K562 (cell line): ENCODE results near the gene SRRT. TPM values are rescaled to one million over a fixed set of nuclear protein-coding genes. Genes with fewer than 3 reads are reported as not detected.

ENCODE experiments used
- ATF7 ChIP-seq: fragments of 450-650 bp; IDR thresholded peaks from 2 replicates; pipeline ENCODE4 v1.7.1; 2014; ENCODE audit warnings: mild to moderate bottlenecking, moderate library complexity
- BRD9 ChIP-seq: fragments of 450-650 bp; IDR thresholded peaks from 2 replicates; pipeline ENCODE4 v1.6.1; 2018; ENCODE audit warnings: low read depth; ENCODE audit not compliant: partially characterized antibody
- CAMTA2 ChIP-seq: fragments of 250-450 bp; sonication (Bioruptor Pico); conservative IDR thresholded peaks from 2 replicates; pipeline ENCODE4 v1.5.1; 2022
- FIP1L1 ChIP-seq: fragments of 200-400 bp; formaldehyde crosslinking; IDR thresholded peaks from 2 replicates; pipeline ENCODE4 v1.6.1; 2018; ENCODE audit warnings: mild to moderate bottlenecking, low read depth, low read length; ENCODE audit not compliant: poor library complexity, severe bottlenecking
- HDAC1 ChIP-seq, 2 experiments: fragments of 450-650 bp; IDR thresholded peaks; 2 replicates each; pipeline ENCODE4 v1.6.1; 2016 to 2017; ENCODE audit warnings: inconsistent platforms in 1 of 2, mild to moderate bottlenecking in 1 of 2, moderate library complexity in 1 of 2
- HDAC3 ChIP-seq: fragments of 450-650 bp; IDR thresholded peaks from 2 replicates; pipeline ENCODE4 v1.6.1; 2018; ENCODE audit warnings: borderline replicate concordance, mild to moderate bottlenecking, moderate library complexity; ENCODE audit not compliant: partially characterized antibody
- HDGF ChIP-seq: fragments of 450-650 bp; IDR thresholded peaks from 2 replicates; pipeline ENCODE4 v1.6.1; 2016
- HINFP ChIP-seq: fragments of 450-650 bp; conservative IDR thresholded peaks from 2 replicates; pipeline ENCODE4 v1.6.1; 2016; ENCODE audit warnings: missing genetic modification characterization, low read depth, mild to moderate bottlenecking, control low read depth, missing compliant biosample characterization
- HNRNPH1 ChIP-seq: fragments of 200-400 bp; formaldehyde crosslinking; optimal IDR thresholded peaks from 2 replicates; pipeline ENCODE3; 2017; ENCODE audit warnings: low read depth, mild to moderate bottlenecking, low read length, moderate library complexity
- KAT8 ChIP-seq: fragments of 450-650 bp; IDR thresholded peaks from 2 replicates; pipeline ENCODE4 v1.6.1; 2016; ENCODE audit warnings: low read depth, mild to moderate bottlenecking
- MCM7 ChIP-seq, 2 experiments: fragments of 450-650 bp; IDR thresholded peaks; 2 replicates each; pipeline ENCODE4 v1.6.1; 2016 to 2018
- POLR2A ChIP-seq: fragments of 450-650 bp; conservative IDR thresholded peaks from 2 replicates; pipeline ENCODE4 v1.6.1; 2016
- RBM34 ChIP-seq: fragments of 200-400 bp; formaldehyde crosslinking; IDR thresholded peaks from 2 replicates; pipeline ENCODE4 v1.6.1; 2018; ENCODE audit warnings: low read length, borderline replicate concordance; ENCODE audit not compliant: insufficient read depth
- SREBF2 ChIP-seq: sonication (generic); formaldehyde crosslinking; IDR thresholded peaks from 2 replicates; pipeline ENCODE4 v1.4.0; 2020; ENCODE audit warnings: mild to moderate bottlenecking, missing genetic modification reagents
- TAL1 ChIP-seq: fragments of 450-650 bp; IDR thresholded peaks from 2 replicates; pipeline ENCODE4 v1.6.1; 2016; ENCODE audit warnings: mild to moderate bottlenecking
- TCF7 ChIP-seq: sonication (generic); IDR thresholded peaks from 2 replicates; pipeline ENCODE4 v1.6.1; 2016; ENCODE audit warnings: antibody characterized with exemption, borderline replicate concordance
- TRIM24 ChIP-seq, 2 experiments: fragments of 450-650 bp; IDR thresholded peaks; 2 replicates each; pipeline ENCODE4 v1.6.1; 2016
- ZNF324 ChIP-seq: fragments of 250-450 bp; sonication (Bioruptor Pico); IDR thresholded peaks from 2 replicates; pipeline ENCODE4 v1.4.0; 2020; ENCODE audit warnings: mild to moderate bottlenecking
- ZNF717 ChIP-seq: fragments of 250-450 bp; sonication (Bioruptor Pico); IDR thresholded peaks from 2 replicates; pipeline ENCODE4 v1.5.0; 2021
- polyA plus RNA-seq, 8 experiments: library from polyadenylated mRNA; depleted of rRNA in 4 of 8; stranded (reverse) in 5 of 8; unstranded in 3 of 8; fragments of >200 nt; fragmentation: Nextera tagmentation in 2 of 8; fragmentation: Illumina TruSeq in 1 of 8; extraction: Ambion mirVana in 2 of 8; extraction: Trizol in 1 of 8; gene quantifications; 2 replicates each; pipeline versions ENCODE4 v1.2.1 to v1.2.3, GENCODE V29; 2011 to 2014; ENCODE audit warnings: inconsistent platforms in 1 of 8, missing spikeins in 1 of 8
- total RNA-seq, 7 experiments: library from RNA; depleted of rRNA in 6 of 7; stranded (reverse); fragments of >200 nt in 6 of 7; fragmentation: Illumina TruSeq in 2 of 7; extraction: Trizol in 2 of 7; gene quantifications; 2 replicates each; pipeline versions ENCODE4 v1.2.1 to v1.2.3, GENCODE V29; 2011 to 2021; ENCODE audit warnings: low replicate concordance in 1 of 7
- TF ChIP-seq, protein P1 (sequence below): fragments of 250-450 bp; sonication (Bioruptor Pico); IDR thresholded peaks from 2 replicates; pipeline ENCODE4 v1.8.0; 2022; ENCODE audit warnings: inconsistent platforms
- TF ChIP-seq, protein P2 (sequence below): fragments of 450-650 bp; IDR thresholded peaks from 2 replicates; pipeline ENCODE4 v1.7.1; 2018; ENCODE audit warnings: mild to moderate bottlenecking, low read depth; ENCODE audit not compliant: partially characterized antibody

SRRT gene
- total and polyA plus RNA-seq, 9 of the 15 experiments (the other 6 are each of a cell fraction or from before 2014, with no cell fraction given) = 10.3 to 263 (median 84.4) TPM

DNA sequence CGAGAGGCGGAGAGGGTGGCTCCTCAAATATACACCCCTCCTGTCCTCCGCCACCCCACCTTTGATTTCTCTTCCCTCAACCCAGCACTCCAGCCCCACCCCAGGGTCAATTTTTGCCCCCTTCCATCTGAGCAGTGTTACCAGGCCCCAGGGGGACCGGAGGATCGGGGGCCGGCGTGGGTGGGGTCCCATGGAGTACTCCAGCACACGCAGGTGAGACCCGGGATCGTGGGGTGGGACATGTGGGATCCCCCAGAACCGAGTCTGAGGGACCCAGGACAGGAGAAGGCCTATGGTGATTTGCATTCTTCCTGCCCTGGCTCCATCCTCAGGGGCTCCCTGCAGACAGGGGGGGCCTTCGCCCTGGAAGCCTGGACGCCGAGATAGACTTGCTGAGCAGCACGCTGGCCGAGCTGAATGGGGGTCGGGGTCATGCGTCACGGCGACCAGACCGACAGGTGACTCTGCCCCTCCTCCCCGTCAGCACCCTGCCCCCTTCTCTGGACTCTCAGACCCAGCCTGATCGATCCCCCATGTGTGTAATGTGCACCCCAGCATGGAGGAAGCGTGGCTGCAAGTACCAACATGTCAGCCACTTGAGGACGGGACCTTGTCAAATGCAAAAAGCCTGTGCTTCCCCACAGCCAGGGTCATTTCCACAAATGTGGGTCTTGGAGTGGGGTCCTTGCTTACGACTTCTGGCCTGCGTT lies 7.0 kb upstream of the SRRT start (continued):
- no peak for TF ChIP-seq RBM34
- TF ChIP-seq MCM7 (IDR thresholded peaks at IDR 0.05) = no peak
- TF ChIP-seq ZNF324 (CRISPR knock-in tag) = no peak
- no peak for TF ChIP-seq TCF7
- no peak for TF ChIP-seq TAL1
- TF ChIP-seq HDAC3 = no peak
- TF ChIP-seq, protein P1, sequence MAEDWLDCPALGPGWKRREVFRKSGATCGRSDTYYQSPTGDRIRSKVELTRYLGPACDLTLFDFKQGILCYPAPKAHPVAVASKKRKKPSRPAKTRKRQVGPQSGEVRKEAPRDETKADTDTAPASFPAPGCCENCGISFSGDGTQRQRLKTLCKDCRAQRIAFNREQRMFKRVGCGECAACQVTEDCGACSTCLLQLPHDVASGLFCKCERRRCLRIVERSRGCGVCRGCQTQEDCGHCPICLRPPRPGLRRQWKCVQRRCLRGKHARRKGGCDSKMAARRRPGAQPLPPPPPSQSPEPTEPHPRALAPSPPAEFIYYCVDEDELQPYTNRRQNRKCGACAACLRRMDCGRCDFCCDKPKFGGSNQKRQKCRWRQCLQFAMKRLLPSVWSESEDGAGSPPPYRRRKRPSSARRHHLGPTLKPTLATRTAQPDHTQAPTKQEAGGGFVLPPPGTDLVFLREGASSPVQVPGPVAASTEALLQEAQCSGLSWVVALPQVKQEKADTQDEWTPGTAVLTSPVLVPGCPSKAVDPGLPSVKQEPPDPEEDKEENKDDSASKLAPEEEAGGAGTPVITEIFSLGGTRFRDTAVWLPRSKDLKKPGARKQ (CRISPR knock-in tag) = no peak
- TF ChIP-seq, protein P2, sequence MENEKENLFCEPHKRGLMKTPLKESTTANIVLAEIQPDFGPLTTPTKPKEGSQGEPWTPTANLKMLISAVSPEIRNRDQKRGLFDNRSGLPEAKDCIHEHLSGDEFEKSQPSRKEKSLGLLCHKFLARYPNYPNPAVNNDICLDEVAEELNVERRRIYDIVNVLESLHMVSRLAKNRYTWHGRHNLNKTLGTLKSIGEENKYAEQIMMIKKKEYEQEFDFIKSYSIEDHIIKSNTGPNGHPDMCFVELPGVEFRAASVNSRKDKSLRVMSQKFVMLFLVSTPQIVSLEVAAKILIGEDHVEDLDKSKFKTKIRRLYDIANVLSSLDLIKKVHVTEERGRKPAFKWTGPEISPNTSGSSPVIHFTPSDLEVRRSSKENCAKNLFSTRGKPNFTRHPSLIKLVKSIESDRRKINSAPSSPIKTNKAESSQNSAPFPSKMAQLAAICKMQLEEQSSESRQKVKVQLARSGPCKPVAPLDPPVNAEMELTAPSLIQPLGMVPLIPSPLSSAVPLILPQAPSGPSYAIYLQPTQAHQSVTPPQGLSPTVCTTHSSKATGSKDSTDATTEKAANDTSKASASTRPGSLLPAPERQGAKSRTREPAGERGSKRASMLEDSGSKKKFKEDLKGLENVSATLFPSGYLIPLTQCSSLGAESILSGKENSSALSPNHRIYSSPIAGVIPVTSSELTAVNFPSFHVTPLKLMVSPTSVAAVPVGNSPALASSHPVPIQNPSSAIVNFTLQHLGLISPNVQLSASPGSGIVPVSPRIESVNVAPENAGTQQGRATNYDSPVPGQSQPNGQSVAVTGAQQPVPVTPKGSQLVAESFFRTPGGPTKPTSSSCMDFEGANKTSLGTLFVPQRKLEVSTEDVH = no peak
- no peak for TF ChIP-seq CAMTA2 (CRISPR knock-in tag)
- TF ChIP-seq TRIM24 (IDR thresholded peaks at IDR 0.05) = no peak
- TF ChIP-seq ZNF717 (CRISPR knock-in tag) = no peak
- no peak for TF ChIP-seq FIP1L1
- TF ChIP-seq HINFP (tag) = no peak
- TF ChIP-seq HNRNPH1 = no peak
- no peak; the same call in 1 of the 2 replicates for TF ChIP-seq POLR2A
- TF ChIP-seq SREBF2 (CRISPR knock-in tag) = no peak
- TF ChIP-seq HDAC1 (IDR thresholded peaks at IDR 0.05) = peak in 1 of 2 experiments; percentile 50; a peak in 1 of 4 replicates
- no peak for TF ChIP-seq KAT8
- no peak for TF ChIP-seq BRD9
- no peak for TF ChIP-seq HDGF
- TF ChIP-seq ATF7 = 0 out of 2 replicates have a peak, but pooled peaks have one; percentile 10
